ENCODE measurements around the gene TADA2B. TPM values are rescaled to one million over a fixed set of nuclear protein-coding genes. Genes with fewer than 3 reads are reported as not detected.

The TADA2B gene
- total and polyA plus RNA-seq, 2 of the 4 experiments (the other 2 are of a cell fraction): 6.1 to 8.6 TPM

DNA sequence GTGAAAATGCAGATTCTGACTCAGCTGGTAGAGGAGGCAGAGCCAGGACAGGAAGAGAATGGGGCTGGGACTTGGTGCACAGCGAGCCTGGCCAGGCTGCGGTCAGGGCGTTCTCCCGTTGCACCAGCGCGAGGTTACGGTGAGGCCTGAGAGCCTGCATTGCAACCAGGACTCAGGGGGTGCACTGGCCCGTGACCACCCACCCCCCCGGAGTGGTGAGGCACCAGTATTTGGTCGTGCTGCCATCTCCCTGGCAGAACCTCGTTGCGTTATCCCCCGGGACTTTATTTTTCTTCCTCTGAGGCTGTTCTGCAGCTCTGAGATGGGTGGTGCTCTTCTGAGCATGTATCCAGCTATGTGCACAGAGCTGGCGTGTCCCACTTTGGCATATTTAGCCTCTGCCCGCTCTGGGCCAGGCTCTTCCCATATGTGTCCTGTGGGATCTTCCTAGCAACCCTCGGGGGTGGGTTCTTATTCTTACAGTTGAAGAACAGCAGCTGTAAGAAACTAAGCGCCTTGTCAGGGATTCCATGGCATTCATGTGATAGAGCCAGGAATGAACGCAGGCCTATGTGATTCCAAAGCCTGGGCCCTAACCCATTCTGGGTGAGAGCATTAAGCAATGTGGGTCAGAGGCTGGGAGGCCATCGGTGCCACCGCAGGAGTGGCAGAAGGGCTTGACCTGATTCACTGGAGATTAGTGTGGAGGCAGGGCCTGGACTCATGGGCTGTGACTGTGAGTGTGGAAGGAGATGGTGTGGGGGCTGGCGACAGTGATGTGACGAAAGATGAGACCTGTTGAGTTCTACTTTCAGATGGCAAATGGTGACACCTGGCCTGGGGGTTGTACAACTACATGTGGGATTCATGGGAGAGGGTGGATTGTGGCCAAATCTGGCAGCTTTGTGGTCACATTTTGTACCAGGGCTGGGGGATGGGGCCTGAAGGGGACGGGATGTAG is 3.1 kb downstream of the TADA2B start:
- Histone ChIP-seq H3K27ac (ENCODE audit: insufficient read depth, low read length) (no peak overlapping the region), H3K23ac (ENCODE audit: low read depth, low read length) (no peak overlapping the region), H2AK5ac (ENCODE audit: low read depth, low read length) (no peak overlapping the region), H2BK15ac (ENCODE audit: low read depth, low read length) (no peak overlapping the region), H4K5ac (ENCODE audit: low read depth, low read length) (no peak overlapping the region), H2BK5ac (ENCODE audit: low read depth, low read length, poor library complexity, severe bottlenecking) (no peak overlapping the region), H3K56ac (ENCODE audit: extremely low read depth, insufficient read depth, low read length) (no peak overlapping the region), H3K36me3 (ENCODE audit: control insufficient read depth, insufficient read depth, low read length) (peaks cover 2% of the 10 kb centered on the region; the same call in 1 of the 2 replicates), H3K9me1 (ENCODE audit: insufficient read depth, low read length) (peaks cover 24% of the 10 kb centered on the region), H4K91ac (ENCODE audit: insufficient read depth, low read depth, low read length) (no peak overlapping the region), H3K4me2 (ENCODE audit: low read depth, low read length) (no peak overlapping the region), H3K9me3 (ENCODE audit: control insufficient read depth, insufficient read depth, low read length) (no peaks in the 10 kb centered on the region), H3K9ac (ENCODE audit: low read depth, low read length) (no peak overlapping the region), H3K4me1 (ENCODE audit: control insufficient read depth, insufficient read depth, low read length) (peaks cover 19% of the 10 kb centered on the region), H3K79me1 (ENCODE audit: low read depth in 1 of 2, low read length in 2 of 2) (peaks cover 18 to 79% of the 10 kb centered on the region in 2 experiments; a peak in 3 of 4 replicates), H2AFZ (replicated peaks; ENCODE audit: low read length, poor library complexity) (no peak overlapping the region), H4K20me1 (ENCODE audit: insufficient read depth, low read length) (peaks cover 73% of the 10 kb centered on the region), H2AK9ac (replicated peaks; ENCODE audit: low read depth, low read length, poor library complexity) (no peak overlapping the region), H2BK20ac (ENCODE audit: low read depth, low read length) (no peak overlapping the region), H3K4ac (ENCODE audit: low read depth, low read length) (no peak overlapping the region), H4K8ac (ENCODE audit: low read depth in 2 of 2, low read length in 2 of 2) (no peak overlapping the region), H3K14ac (replicated peaks; ENCODE audit: low read depth, low read length) (no peak overlapping the region), H3K18ac (ENCODE audit: low read depth, low read length) (no peak overlapping the region), H3K27me3 (ENCODE audit: control insufficient read depth, insufficient read depth, low read length) (no peaks in the 10 kb centered on the region), H2BK120ac (ENCODE audit: low read depth, low read length) (no peak overlapping the region), H3K4me3 (ENCODE audit: insufficient read depth, low read depth, low read length) (no peak overlapping the region)
- BruUV-seq (replicated peaks): no TSS peak
- ATAC-seq (ENCODE audit: low read depth): no peak
- intact Hi-C loops (cut with micrococcal nuclease): no loop called here
- DNase-seq: no peak
- in situ Hi-C loops (cut with MboI; ENCODE audit: low sequenced_read_pairs): no loop called here
- dilution Hi-C loops (cut with HindIII; ENCODE audit: low sequenced_read_pairs, unreplicated experiment): no loop called here
- CTCF ChIA-PET: interaction anchor here (0.6 kb wide), 1 partner anchor 9 kb away, joined by 7 read pairs; no protein-coding TSS in a partner anchor
- POLR2A ChIA-PET (ENCODE audit: unreplicated experiment): no interaction called here
- 92% methylated on average over 20 of the region's 23 CpGs; no CpG with 5 or more reads in 1 of the 2 experiments for WGBS, 2 experiments (ENCODE audit: extremely low coverage in 2 of 2, insufficient read length in 1 of 2)
- no peak for TF ChIP-seq SMC3 (IDR thresholded peaks at IDR 0.05; ENCODE audit: low read depth, low read length)
- no peak for TF ChIP-seq MXI1 (IDR thresholded peaks at IDR 0.05; ENCODE audit: borderline replicate concordance, low read depth, low read length)
- TF ChIP-seq POLR2A (IDR thresholded peaks at IDR 0.05; ENCODE audit: low read depth, low read length): no peak
- TF ChIP-seq MAZ (IDR thresholded peaks at IDR 0.05; ENCODE audit: borderline replicate concordance, low read depth, low read length): no peak
- TF ChIP-seq FOS (IDR thresholded peaks at IDR 0.05; ENCODE audit: low read depth, low read length): no peak
- TF ChIP-seq CEBPB (IDR thresholded peaks at IDR 0.05; ENCODE audit: low read depth, low read length): no peak
- TF ChIP-seq RCOR1 (IDR thresholded peaks at IDR 0.05; ENCODE audit: insufficient replicate concordance, low read length): no peak
- TF ChIP-seq CTCF (conservative IDR thresholded peaks at IDR 0.05; ENCODE audit: low read depth, low read length): no peak
- TF ChIP-seq MAFK (IDR thresholded peaks at IDR 0.05; ENCODE audit: low read depth, low read length): no peak
- no peak for TF ChIP-seq RFX5 (IDR thresholded peaks at IDR 0.05; ENCODE audit: low read depth, low read length)

Measured in IMR-90 (cell line).